Prostate gland (tissue), 2 donors: ENCODE results near the gene ZNF268.

ENCODE experiments used
- CTCF ChIP-seq, 4 experiments: fragments of 200-600 bp in 2 of 4; fragments of 450-650 bp in 2 of 4; sonication (generic) in 2 of 4; IDR thresholded peaks; 1 replicate in 3 of 4; 2 replicates in 1 of 4; pipeline ENCODE4 v1.5.1; 2016 to 2019; ENCODE audit warnings: antibody characterized with exemption in 4 of 4, mild to moderate bottlenecking in 2 of 4, moderate library complexity in 2 of 4
- POLR2A ChIP-seq: fragments of 450-650 bp; IDR thresholded peaks from one replicate; pipeline ENCODE4 v1.6.1; 2016; ENCODE audit warnings: antibody characterized with exemption, mild to moderate bottlenecking

GRCh38 chr12:133202493-133203343 lies 21.4 kb downstream of the ZNF268 start:
- TF ChIP-seq POLR2A, result no peak
- no peak for TF ChIP-seq CTCF (IDR thresholded peaks at IDR 0.05)
